Measurements from ENCODE around the gene PCSK2.

DNA sequence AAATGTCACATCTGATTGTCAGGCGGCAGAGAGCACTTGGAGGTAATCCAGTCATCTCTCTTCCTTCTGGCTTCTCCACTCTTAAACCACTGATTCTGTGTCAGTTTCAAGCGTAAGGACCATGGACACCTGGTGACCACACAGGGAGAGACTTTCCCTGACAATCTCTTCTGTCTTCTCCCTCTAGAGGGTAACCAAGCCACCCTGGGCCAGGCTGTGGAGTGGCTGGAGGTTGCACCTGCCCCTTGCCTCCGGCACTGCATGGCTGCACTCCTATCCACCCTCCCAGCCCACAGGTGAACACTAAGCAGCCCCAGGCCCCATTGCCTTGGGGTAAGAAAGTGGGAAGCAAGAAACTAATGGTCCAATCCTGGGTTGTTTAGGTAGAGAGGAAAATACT lies 225.6 kb downstream of the PCSK2 start:
- TF ChIP-seq, protein P1, sequence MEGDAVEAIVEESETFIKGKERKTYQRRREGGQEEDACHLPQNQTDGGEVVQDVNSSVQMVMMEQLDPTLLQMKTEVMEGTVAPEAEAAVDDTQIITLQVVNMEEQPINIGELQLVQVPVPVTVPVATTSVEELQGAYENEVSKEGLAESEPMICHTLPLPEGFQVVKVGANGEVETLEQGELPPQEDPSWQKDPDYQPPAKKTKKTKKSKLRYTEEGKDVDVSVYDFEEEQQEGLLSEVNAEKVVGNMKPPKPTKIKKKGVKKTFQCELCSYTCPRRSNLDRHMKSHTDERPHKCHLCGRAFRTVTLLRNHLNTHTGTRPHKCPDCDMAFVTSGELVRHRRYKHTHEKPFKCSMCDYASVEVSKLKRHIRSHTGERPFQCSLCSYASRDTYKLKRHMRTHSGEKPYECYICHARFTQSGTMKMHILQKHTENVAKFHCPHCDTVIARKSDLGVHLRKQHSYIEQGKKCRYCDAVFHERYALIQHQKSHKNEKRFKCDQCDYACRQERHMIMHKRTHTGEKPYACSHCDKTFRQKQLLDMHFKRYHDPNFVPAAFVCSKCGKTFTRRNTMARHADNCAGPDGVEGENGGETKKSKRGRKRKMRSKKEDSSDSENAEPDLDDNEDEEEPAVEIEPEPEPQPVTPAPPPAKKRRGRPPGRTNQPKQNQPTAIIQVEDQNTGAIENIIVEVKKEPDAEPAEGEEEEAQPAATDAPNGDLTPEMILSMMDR (conservative IDR thresholded peaks at IDR 0.05 in 1 of 2, IDR thresholded peaks at IDR 0.05 in 1 of 2; ENCODE audit: extremely low read depth in 1 of 2, insufficient read depth in 1 of 2, low read depth in 1 of 2, low read length in 2 of 2): no peak
- TF ChIP-seq EZH2 (IDR thresholded peaks at IDR 0.05; ENCODE audit: borderline replicate concordance, low read length): no peak
